NCI-H146 treated with DMSO at 0.1 percent for 48 hours (cell line): ENCODE results near the gene SYNPO2.
"Not testable (repeated sequence)": the region's sequence is repeated elsewhere in the genome, so short reads cannot be mapped to it uniquely, and the experiment has no call there.

Experiments
- DNase-seq: peaks from one replicate; lab custom pipeline; 2025; ENCODE audit not compliant: unreplicated experiment; lab: John Stamatoyannopoulos, UW

SYNPO2 gene

GRCh38 chr4:118888666-118889311 is at the start of gene SYNPO2:
TSS of gene SYNPO2 (plus strand) at chr4:118888854. CDS start at chr4:118889037, 183 bp downstream.
- DNase-seq: peak; percentile 26

DNA sequence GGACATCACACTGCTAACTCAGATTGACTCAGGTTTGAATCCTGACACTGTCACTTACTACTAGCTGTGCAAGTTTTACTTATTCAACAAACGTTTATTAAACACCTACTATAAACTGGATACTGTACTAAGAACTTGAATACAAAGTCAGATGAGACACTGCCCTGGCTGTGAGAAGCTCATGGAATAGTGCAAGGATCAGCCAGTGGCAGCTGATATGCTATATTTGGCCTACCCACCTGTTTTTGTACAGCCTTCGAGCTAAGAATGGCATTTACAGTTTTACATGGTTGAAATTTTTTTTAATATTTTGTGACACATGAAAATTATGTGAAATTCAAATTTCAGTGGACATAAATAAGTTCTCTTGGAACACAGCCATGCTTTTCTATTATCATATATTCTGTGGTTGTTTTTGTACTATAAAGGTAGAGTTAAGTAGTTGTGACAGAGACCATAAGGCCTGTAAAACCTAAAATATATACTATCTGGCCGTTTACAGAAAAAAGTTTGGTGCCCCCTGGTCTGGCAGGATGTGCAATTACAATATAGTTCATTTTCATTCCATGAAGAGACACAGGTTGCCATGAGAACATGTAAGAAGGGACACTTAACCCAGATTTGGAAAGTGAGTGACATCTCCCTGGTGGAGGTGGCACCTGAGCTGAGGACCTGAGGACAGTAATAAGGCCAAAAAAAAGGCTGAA is 49.3 kb upstream of the SYNPO2 start:
- DNase-seq: no peak

- DNase-seq: no peak
These were observed 46.6 kb upstream of the SYNPO2 start for GRCh38 chr4:118842055-118842454.

DNA sequence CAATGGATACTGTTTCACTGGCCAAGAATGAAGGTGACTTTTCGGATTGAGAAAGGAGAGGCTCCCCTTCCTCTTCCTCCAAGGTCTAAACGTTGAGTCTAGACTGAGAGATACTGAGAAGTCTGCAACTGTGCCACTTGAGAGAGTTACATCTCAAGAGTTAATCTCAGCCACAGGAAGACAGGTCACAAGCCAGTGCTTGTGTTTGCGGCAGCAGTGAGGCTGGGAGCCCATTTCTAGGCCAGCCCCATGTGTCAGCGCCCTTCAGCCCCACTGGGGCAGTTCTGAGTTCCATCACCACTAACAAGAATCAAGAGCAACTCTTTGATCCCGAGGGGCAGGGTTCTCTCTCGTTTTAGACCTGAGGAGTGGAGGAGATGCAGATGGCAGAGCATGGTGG is 45.4 kb upstream of the SYNPO2 start:
- no peak for DNase-seq

- DNase-seq: no peak
These were observed 43.1 kb upstream of the SYNPO2 start for GRCh38 chr4:118845552-118846050.

DNA sequence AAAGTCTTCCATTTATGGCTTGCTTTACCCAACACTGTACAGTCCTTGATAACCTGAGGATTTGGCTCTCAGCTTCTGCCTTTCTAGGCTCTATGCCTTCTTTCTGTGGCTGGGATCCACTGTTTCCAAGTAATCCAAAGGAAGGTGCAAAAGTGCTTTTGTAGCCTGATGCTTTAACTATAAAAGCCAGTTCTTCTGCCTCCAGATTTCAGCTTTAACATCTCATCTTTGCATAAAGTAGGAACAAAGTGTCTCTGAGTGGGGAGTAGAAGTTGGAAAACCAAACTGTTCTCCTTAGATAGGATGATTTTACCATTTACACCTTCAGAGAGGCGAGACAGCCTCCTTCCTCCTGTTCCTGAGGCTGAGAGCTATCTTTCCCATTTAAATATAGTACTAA is 41.7 kb upstream of the SYNPO2 start:
- no peak for DNase-seq

GRCh38 chr4:118848242-118848641 is 40.4 kb upstream of the SYNPO2 start:
- DNase-seq: no peak

GRCh38 chr4:118848901-118849300 is 39.8 kb upstream of the SYNPO2 start:
- DNase-seq: no peak

DNA sequence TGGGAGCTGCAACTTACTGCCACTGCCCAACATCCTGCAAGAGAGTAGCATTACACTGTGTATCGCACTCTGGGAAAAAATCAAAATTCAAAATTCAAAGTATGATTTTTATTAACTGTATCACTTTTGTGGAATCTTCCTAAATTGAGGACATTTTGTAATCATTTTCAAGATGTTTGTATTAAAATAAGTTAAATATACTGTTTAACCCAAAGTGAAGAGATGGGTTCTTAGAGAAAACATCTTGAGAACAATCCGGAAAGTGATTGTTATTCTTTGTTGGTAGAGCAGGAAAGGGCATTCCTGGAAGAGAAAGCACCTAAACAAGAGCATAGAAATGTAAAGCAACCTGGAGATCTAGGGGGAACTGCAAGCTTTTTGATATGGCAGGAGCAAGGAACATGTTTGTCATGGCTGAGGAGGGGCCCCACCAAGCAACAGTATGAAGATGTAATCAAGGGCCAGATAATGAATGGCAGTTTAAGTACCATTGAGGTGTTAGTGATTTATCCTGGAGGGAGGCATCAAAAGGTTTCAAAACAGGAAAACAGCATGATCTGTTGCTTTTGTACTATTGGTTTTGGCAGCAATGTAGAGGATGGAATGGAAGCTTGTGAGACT is 38.7 kb upstream of the SYNPO2 start:
- no peak for DNase-seq

GRCh38 chr4:118850488-118851173 is 38.0 kb upstream of the SYNPO2 start:
- DNase-seq: no peak

- no peak for DNase-seq
These were observed 30.9 kb upstream of the SYNPO2 start for GRCh38 chr4:118857760-118858159.

DNA sequence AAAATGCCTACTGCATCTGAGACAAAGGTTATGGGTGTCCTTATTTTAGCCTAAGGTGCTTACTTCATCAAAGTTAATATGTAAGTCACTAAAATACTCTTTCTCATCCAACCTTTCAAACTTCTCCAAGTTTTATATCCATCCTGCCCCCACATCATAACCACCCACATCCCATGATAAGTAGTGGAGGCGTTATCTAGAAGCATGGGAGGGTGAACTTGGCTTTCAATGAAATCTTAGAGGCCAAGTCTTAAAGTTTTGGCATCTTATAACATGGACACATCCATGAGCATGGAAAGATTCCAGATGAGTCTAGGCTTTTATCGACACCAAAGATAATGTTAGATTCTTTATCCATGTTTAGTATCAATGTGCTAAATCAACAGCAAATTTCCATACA is 29.9 kb upstream of the SYNPO2 start:
- DNase-seq: no peak

DNA sequence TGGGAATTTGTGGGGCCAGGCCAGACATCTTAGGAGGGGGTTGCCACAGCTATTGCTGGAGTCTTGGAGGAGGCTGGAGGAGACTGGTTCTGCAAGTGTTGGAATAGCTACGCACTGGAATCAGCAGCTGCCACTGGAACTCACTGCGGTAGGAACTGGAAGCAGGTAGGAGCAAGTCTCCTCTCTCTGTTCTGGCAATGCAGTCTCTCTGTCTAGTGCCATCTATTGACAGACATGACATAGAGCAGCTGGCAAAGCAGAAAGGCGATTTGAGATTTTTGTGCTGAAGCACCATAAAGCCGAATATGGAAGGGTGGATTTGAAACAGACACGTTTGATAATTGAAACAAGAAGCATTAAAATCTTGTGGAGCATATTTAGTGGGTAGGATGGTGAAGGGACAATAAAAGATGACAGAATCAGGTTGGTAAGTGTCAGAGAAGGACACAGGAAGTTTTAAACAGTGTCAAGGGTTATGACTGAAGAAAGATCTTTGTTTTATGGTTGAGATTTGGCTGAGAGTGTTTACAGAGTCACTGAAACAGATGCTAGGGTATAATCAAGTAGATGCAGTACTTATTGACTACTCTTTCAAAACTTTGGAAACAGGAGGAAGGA is 23.5 kb upstream of the SYNPO2 start:
- DNase-seq: peak; percentile 38

GRCh38 chr4:118866442-118866841 is 22.2 kb upstream of the SYNPO2 start:
- no peak for DNase-seq

DNA sequence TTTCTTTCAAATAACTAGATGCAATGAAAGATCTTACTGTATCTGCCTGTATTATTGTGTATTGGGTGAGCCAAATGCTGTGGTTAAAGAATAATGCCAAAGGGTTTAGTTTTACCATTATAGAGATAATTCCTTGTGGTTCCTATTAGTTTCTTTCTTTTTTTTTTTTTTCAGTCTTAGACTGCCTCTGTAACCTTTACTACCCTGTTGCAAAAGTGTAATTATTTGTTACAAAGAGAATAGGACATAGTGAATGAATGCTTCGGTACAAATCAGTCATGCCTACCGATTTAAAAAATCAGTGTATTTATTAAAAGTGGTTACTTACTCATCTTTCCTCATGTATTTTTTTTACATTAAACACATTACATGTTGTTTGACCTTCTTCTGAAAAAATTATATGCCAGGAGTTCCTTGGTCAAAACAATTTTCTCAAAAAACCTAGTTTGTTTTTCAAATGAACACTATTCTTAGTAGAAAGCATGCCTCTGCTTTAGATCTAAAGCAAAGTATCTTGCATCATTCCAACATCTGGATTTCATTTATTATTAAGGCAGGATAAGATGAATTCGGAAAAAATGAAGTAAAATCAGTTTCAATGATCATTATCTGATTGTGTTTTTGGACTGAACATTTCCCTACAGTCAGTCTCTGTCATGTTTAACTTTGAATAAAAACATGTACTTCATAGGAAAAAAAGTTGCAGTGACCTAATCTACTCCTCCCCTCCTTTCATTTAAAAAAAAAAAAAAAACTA is 21.2 kb upstream of the SYNPO2 start:
- DNase-seq: no peak

DNA sequence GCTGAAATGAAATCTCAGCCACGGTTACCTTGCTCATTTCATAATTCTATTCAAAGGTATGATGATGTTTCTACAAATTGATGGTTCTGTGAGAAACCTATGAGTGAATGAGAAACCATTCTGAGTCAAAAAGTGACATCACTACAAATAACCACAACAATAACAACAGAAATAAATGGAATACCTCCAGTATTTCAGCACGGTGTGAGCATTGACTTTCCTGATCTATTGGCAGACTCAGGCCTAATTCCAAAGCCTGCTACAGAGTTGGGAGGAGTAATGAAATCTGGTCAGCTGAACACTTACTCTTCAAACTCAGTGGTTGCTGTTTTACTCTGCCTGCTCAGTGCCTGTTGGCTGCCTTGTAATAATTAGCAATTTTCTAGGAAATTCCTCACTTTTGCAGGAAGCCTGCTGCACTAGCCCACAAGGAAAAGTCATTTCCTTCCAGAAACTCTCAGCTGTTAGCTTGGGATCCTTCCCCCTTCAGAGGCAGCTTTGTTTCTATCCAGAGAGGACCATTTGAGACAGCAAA is 18.8 kb upstream of the SYNPO2 start:
- DNase-seq: no peak

DNA sequence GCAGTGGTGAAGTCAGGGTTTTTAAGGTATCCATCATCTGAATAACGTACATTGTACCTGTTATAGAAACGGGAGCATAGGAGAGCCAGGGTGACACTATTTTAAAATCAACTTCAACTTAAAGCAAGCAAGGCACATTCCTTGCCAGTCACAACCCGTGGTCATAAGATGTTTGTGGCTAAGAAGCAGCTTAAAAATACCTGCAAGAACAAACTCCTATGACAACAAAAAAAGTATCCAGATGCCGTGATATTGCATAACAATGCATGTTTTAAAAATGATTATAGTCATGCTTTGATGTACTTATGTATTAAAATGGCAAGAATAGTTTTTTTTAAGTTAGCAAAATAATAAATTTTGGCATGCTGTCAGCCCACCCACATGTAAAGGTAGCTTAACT is 16.5 kb upstream of the SYNPO2 start:
- no peak for DNase-seq

DNA sequence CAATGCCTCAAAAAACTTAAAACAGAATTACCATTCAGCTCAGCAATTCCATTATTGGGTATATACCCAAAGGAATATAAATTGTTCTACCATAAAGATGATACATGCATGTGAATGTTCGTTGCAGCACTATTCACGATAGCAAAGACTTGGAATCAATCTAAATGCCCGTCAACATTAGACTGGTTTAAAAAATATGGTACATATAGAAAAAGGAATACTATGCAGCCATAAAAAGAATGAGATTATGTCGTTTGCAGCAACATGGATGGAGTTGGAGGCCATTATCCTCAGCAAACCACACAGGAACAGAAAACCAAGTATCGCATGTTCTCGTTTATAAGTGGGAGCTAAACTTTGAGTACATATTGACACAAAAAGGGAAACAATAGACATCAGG is 10.9 kb upstream of the SYNPO2 start:
- no peak for DNase-seq

- not testable (repeated sequence) for DNase-seq
These were observed 10.1 kb upstream of the SYNPO2 start for GRCh38 chr4:118878507-118878906.

DNA sequence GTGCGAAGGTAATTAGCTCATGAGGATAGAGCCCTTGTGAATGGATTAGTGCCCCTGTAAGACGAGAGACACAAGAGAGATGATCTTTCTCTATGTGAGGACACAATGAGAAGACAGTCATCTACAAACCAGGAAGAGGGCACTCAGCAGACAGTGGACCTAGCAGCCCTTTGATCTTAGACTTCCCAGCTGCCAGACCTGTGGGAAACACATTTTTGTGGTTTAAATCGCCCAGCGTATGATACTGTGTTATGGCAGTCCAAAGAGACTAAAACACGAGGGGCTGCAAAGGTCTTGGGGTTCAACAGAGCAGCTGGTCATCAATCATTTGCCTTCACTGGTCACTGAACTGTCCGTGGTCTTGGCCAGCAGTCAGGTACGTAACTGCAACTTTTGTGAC is 9.2 kb upstream of the SYNPO2 start:
- no peak for DNase-seq
